B cell (primary cell): ENCODE data around the gene PRM2.

ENCODE experiments used
- EZH2 ChIP-seq: IDR thresholded peaks from 2 replicates; pipeline ENCODE4 v1.6.1; 2012; ENCODE audit warnings: borderline replicate concordance, low read depth, mild to moderate bottlenecking, moderate library complexity, low read length; ENCODE audit not compliant: insufficient read depth, poor library complexity, severe bottlenecking
- TF ChIP-seq, protein P1 (sequence below): fragments of 200-600 bp; IDR thresholded peaks from one replicate; pipeline ENCODE4 v1.8.0; 2022; ENCODE audit warnings: antibody characterized with exemption, mild to moderate bottlenecking

DNA sequence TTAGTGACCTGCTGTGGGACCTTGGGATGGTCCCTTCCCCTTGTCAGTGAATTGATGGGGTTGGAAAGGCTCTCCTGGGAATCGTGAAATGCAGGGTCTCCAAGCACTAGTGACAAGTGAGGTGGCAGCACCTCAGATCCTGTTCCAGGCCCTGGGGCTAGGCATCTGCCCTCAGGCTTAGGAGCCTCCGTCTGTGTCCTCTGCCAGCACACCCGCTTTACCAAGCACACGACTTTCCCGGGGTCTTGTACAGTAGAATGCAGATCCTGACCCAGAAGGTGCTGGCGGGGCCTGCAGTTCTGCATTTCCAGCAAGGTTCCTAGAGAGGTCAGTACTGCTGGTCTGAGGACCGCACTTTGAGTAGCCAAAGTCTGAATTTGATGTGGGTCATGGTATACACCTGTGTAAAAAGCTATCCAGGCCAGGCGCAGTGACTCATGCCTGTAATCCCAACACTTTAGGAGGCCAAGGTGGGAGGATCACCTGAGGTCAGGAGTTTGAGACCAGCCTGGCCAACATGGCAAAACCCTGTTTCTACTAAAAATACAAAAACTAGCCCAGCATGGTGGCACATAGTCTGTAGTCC, 38.1 kb upstream of the PRM2 start:
- TF ChIP-seq, protein P1, sequence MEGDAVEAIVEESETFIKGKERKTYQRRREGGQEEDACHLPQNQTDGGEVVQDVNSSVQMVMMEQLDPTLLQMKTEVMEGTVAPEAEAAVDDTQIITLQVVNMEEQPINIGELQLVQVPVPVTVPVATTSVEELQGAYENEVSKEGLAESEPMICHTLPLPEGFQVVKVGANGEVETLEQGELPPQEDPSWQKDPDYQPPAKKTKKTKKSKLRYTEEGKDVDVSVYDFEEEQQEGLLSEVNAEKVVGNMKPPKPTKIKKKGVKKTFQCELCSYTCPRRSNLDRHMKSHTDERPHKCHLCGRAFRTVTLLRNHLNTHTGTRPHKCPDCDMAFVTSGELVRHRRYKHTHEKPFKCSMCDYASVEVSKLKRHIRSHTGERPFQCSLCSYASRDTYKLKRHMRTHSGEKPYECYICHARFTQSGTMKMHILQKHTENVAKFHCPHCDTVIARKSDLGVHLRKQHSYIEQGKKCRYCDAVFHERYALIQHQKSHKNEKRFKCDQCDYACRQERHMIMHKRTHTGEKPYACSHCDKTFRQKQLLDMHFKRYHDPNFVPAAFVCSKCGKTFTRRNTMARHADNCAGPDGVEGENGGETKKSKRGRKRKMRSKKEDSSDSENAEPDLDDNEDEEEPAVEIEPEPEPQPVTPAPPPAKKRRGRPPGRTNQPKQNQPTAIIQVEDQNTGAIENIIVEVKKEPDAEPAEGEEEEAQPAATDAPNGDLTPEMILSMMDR: no peak
- no peak for TF ChIP-seq EZH2
